NCI-H524 treated with DMSO at 0.1 percent for 48 hours (cell line): ENCODE measurements around the gene NSMCE3.

Experiments used
- DNase-seq: peaks from one replicate; lab custom pipeline; 2025; lab: John Stamatoyannopoulos, UW

NSMCE3 gene

GRCh38 chr15:29269485-29270168, at the start of gene NSMCE3:
TSS of gene NSMCE3 (minus strand) at chr15:29269822. CDS start at chr15:29269705, 117 bp downstream.
- peak; percentile 51 for DNase-seq

- no peak for DNase-seq
Measured at GRCh38 chr15:29316422-29316821, 46.8 kb upstream of the NSMCE3 start.

- no peak for DNase-seq
Measured at GRCh38 chr15:29312387-29312786, 42.8 kb upstream of the NSMCE3 start.

DNA sequence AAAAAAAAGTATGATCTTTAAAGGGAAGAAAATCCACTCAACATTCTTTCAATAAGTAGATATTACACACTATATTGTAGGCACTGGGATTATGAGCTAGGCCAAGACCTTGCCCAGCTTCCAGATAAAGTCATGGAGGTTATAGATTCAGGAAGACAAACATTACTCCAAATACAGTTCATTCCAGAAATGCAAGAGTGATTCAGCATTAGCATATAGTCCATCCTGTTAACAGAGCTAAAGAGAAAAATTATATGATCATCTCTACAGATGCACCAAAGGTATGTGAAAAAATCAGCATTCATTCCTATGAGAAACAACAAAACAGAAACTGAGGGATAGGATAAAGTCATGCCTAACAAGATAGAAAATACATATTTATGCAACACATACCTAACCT, 42.1 kb upstream of the NSMCE3 start:
- DNase-seq, result no peak

DNA sequence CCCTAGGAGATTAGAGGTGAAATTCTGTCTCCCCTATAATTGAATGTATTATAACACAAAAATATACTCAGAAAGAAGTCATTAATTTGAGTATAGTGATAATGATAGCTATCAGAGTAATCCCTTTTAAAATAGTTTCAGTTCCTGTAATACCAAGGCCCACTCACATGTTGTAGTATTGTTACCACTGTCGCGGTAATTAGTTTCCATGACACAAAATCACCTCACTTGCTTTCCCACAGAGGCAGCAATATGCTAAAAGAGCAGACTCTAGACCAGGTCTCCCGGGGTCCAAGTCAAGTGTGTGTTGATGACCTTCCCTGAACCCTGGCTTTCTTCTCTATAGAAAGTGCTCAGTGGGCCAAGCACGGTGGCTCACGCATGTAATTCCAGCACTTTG, 39.5 kb upstream of the NSMCE3 start:
- no peak for DNase-seq

DNA sequence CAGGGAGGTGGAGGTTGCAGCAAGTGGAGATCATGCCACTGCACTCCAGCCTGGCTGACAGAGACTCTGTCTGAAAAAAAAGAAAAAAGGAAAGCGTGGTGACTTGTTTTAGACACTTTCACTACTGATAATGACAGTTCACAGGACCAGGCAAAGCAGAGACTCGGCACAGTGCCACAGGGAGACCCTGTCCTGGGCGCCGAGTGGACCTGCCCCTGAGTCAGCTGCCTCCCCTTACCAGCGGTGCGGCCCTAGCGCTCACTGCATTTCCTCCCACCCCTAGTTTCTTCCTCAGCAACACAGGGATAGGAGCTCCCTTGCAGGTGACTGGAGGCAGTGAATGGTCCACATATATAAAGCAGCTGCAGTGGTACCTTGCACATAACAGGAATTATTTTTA, 38.7 kb upstream of the NSMCE3 start:
- no peak for DNase-seq

DNA sequence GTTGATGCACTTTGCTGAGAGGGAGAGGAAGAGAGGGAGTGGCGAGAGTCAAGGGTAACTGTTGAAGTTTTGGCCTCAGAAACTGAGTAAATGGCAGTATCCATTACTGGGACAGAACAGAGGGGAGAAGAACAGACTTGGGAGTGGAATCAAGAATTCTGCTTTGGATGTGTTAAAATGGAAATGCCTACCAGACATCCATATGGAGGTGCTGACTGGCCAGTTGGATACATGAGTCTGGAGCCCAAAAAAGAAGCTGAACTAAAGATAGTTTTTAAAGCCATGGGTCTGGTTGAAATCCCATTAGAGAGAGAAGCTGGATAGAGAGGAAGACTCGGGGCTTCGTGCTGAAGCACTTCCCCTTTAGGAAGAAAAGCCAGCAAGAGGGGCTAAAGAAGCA, 35.9 kb upstream of the NSMCE3 start:
- no peak for DNase-seq

DNA sequence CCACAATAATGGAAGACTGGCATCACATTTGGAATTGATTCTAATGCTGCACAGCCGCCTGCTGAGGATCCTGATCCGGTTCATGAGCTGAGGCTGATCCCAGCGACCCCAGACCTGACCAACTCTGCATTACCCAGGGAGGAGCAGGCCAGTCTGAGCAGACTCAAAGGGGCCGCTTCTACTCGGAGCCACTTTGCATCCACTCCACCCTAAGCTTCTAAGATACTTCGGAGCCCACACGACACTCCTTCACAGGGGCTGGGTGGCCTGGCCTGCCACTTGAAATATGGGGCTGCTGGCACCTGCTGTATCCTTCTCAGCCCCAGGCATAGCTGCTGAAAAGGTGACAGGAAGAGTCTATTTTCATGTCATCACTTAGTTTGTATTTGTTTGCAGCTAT, 33.2 kb upstream of the NSMCE3 start:
- DNase-seq, result no peak

- no peak for DNase-seq
Measured at GRCh38 chr15:29299784-29300183, 30.2 kb upstream of the NSMCE3 start.

DNA sequence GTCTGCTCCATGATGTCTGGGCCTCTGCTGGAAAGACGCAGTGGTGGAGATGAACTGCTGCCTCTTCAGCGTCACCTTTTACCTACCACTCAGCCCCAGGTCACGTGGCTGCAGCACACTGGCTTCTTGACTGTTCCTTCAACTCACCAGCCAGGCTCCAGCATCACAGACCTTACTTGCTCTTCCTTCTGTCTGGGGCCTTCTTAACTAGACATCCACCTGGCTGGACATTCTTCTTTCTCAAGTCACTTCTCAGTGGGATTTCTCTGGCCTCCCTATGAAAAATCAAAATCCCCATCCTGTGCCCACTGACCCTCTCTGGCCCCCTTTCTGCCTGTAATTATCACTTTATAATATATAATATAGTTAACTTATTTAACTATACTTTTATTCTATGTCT, 29.7 kb upstream of the NSMCE3 start:
- DNase-seq, result no peak

DNA sequence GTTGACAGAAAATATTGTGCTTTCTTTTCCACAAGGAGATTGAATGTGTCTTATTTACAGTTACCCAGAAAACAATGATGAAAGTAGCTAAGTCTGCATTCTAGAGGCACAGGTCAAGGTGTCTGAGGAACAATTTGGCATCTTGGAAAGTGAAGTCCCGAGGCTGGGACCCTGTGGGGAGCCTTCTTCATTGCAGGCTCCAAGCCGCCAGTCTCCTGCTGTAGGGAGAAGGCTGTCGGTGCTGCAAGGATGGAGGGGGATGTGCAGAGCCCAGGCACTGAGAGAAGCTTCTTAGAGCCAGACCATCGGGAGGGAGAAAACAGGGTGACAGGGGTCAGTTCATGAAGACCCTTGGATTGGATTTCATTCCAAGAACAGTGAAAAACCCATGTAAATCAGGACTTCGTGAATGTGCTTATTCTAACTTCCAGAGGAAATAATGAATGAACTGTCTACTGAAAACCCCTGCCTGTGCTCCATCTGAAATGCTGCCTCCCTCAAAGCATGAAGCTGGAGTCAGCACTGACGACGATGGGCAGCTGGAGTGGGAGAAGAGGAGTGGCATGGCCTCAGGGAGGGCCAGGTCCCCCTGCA, 25.2 kb upstream of the NSMCE3 start:
- no peak for DNase-seq

DNA sequence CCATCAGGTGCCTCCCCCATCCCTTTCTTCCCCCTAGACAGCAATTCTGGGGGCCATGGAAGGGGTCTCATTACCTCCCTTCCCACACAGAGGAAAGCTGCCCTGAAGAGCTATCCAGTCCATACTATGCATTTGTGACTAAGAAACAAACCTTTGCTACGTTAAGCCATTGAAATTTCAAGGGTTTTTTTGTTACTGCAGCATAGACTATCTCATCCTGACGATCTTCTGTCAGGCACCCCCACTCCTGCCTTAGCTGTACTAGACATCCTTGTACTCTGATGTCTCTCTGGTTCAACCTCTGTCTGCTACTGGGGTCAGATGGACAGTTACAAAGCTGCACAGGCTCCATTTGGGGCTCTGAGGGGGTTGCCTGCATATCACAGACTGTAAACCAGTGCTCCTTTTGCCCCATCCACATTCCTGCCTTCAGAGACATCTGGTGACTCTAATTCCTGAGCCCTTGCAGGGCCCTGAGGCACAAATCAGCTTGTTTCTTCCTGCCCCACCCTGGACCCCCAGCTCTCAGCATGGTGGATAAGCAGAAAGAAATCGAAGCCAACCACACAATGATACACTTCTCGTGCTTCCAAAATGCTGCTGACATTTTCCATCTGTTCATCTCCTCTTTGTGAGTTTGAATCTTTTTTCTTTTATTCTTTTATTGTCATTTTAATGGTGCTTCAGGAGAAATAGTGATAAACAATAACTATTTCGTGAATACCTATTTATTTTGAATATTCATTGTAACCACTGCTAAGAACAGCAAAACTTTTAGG, 21.6 kb upstream of the NSMCE3 start:
- no peak for DNase-seq

GRCh38 chr15:29289173-29289572, 19.6 kb upstream of the NSMCE3 start:
- DNase-seq, result no peak

DNA sequence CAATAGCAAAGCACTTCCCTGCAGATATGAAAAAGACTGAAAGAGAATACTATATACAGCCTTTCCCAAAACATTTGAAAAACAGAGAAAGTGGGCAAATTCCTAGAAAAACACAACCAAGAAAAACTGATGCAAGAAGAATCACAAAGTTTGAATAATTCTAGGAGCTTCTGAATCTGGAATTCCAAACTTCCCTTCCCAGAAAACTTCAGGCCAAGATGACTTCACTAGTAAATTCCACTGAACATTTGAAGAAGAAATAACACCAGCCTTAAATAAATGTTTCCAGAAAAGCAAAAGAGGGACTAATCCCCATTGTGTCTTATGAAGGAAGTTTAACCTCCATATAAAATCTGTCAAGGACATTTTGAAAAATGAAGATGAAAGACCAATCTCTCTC, 15.8 kb upstream of the NSMCE3 start:
- DNase-seq, result no peak

GRCh38 chr15:29283381-29283780, 13.8 kb upstream of the NSMCE3 start:
- DNase-seq, result no peak

- no peak for DNase-seq
Measured at GRCh38 chr15:29280514-29280913, 10.9 kb upstream of the NSMCE3 start.

DNA sequence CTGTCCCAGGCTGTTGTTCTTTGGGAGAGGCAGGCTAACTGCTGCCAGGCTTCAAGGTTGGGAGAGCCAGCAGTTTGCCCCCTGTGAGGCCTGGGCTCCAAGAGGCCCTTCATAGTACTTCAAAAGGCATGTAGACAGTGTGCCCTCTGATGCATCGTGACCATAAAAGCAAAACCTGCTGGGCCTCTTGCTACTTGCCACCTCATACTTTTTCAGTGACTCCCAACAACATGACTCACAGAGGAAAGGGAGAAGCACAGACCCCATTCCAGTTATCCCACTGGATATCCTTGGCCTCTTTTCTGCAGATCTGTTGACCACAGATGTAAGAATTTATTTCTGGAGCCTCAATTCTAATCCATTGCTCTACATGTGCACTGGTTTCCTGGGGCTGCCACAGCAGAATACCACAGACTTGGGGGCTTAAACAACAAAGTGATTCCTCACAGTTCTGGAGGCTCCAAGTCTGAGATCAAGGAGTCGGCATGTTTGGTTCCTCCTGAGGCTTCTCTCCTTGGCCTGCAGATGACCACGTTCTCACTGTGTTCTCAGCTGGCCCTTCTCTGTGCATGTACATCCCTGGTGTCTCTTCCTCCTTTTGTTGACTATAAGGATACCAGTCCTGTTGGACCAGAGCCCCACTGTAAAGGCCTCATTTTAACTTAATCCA, 8.9 kb upstream of the NSMCE3 start:
- DNase-seq, result no peak

DNA sequence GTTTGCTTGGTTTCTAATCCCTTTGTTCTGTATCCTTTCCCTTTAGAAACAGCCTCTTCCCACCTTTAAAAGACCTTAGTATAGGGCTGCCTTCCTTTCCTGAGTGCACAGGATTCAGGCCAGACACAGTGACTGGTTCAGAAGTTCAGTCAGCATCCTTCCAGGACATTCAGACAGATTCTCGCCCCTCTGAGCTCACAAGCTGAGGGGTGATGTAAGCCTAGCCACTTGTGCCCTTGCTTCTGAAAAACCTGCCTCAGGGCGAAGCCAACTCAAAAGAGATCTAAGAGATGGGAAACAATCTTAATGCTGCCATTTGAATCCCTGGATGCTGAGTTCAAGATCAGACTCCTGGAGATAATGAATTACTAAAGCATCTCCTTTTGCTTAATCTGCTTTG, 6.7 kb upstream of the NSMCE3 start:
- no peak for DNase-seq

DNA sequence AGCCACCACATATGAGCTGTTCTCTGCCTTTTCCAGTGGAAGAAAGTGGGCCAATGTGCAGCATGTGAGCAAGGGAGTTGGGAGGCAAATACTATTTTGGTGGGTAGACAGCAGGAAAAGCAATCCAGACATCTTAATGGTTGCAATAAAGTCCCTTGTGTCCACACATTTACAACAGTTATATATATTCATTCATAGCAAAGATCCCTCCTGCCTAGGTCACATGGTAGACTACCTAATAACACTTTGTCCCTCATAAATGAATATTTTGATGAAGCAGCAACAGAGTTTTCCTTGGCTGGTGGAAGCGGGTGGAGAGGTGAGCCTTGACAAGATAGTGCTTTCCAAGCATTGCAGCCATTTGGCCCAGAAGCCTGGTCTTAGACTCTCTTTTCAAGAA, 6.2 kb upstream of the NSMCE3 start:
- no peak for DNase-seq

- DNase-seq, result no peak
Measured at GRCh38 chr15:29274946-29275345, 5.3 kb upstream of the NSMCE3 start.

DNA sequence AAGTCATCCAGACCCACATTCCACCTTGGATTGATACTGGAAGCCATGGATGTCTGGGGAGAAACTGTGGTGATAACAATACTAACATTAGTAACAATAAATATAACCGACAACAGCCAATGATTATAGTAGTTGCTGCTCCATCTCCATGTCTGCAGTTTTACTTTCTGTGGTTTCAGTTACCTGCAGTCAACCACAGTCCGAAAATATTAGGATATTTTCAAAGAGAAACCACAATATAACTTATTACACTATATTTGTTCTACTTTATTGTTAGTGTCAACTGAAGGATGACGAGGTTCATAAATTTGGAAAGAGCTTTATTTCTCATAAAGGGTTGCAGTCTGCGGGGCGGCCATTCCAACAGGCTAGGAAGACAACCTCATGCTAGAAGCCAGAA, 2.6 kb upstream of the NSMCE3 start:
- no peak for DNase-seq

DNA sequence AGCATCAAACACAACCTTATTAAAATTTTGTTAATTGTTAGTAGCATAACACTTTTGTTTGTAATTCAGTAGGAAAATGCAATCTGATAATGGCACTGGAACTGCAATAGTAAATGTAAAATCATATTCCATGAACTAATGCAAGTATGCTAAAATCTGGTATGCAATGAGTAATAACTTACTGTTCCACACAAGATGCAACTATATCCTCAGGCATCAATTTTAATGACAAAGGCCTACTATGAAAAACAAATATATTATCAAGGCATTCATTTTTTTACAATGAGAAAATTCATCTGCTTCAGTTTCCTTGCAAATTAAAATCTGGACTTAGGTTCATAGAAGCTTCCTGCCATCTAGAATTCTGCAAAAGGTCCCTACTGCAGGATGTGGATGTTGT, 1.4 kb upstream of the NSMCE3 start:
- DNase-seq, result no peak
